Neural crest cell (in vitro differentiated cells): ENCODE data around the gene SPATA31C2. TPM values are rescaled to one million over a fixed set of nuclear protein-coding genes. Genes with fewer than 3 reads are reported as not detected.

Experiments
- DNase-seq: peaks from one replicate; pipeline ENCODE4 v3.0.0; 2021; ENCODE audit warnings: low read depth, mixed read lengths, low spot score
- H3K27ac Mint-ChIP-seq: one replicate; pipeline ENCODE4 v1.8.0; 2021; ENCODE audit warnings: mild to moderate bottlenecking, mixed read lengths; ENCODE audit not compliant: unreplicated experiment
- H3K27me3 Mint-ChIP-seq: 2 replicates; pipeline ENCODE4 v1.8.0; 2021; ENCODE audit warnings: low read depth, mild to moderate bottlenecking, mixed read lengths
- H3K36me3 Mint-ChIP-seq: 2 replicates; pipeline ENCODE4 v1.8.0; 2021; ENCODE audit warnings: low read depth, mild to moderate bottlenecking, mixed read lengths
- H3K4me1 Mint-ChIP-seq: 2 replicates; pipeline ENCODE4 v1.8.0; 2021; ENCODE audit warnings: mixed read lengths
- H3K4me3 Mint-ChIP-seq: one replicate; pipeline ENCODE4 v1.8.0; 2021; ENCODE audit warnings: mild to moderate bottlenecking, mixed read lengths
- H3K9me3 Mint-ChIP-seq: 2 replicates; pipeline ENCODE4 v1.8.0; 2021; ENCODE audit warnings: mixed read lengths
- CTCF ChIP-seq: fragments of 200-600 bp; sonication (generic); conservative IDR thresholded peaks from 2 replicates; pipeline ENCODE4 v1.5.0; 2021; ENCODE audit warnings: antibody characterized with exemption, mild to moderate bottlenecking
- total RNA-seq: library from RNA; stranded (reverse); gene quantifications from 2 replicates; pipeline ENCODE4 v1.2.1, GENCODE V29; 2021

The SPATA31C2 gene
- total RNA-seq, 1 donor from 2014 or later: 2.0 TPM

- Mint-ChIP-seq H3K27me3 (no peaks in the 10 kb centered on the region), H3K9me3 (no peaks in the 10 kb centered on the region), H3K4me3 (no peak overlapping the region), H3K27ac (no peak overlapping the region), H3K36me3 (no peaks in the 10 kb centered on the region), H3K4me1 (peaks cover 13% of the 10 kb centered on the region)
- no peak for TF ChIP-seq CTCF
- DNase-seq: no peak
Observed at GRCh38 chr9:88087906-88088305, 50.4 kb downstream of the SPATA31C2 start.

GRCh38 chr9:88085476-88085875 lies 52.8 kb downstream of the SPATA31C2 start:
- DNase-seq: no peak
- H3K9me3 Mint-ChIP-seq: no peaks in the 10 kb centered on the region
- H3K27me3 Mint-ChIP-seq: no peaks in the 10 kb centered on the region
- H3K27ac Mint-ChIP-seq: no peak overlapping the region
- H3K4me1 Mint-ChIP-seq: peaks cover 10% of the 10 kb centered on the region
- TF ChIP-seq CTCF: no peak
- no peak overlapping the region for H3K4me3 Mint-ChIP-seq
- no peaks in the 10 kb centered on the region for H3K36me3 Mint-ChIP-seq

GRCh38 chr9:88084357-88085183 lies 53.7 kb downstream of the SPATA31C2 start:
- Mint-ChIP-seq H3K4me3 (no peak overlapping the region), H3K9me3 (no peaks in the 10 kb centered on the region), H3K36me3 (no peaks in the 10 kb centered on the region), H3K27ac (no peak overlapping the region), H3K27me3 (no peaks in the 10 kb centered on the region), H3K4me1 (peaks cover 10% of the 10 kb centered on the region)
- no peak for TF ChIP-seq CTCF
- no peak for DNase-seq

Other genes starting within 250 kb of the SPATA31C2 start
- gene SPATA31C1, start 220.5 kb downstream of the SPATA31C2 start, total RNA-seq: 1.4 and 1.9 TPM in 2 replicates
- 11.3 and 13.7 TPM in 2 replicates for gene CDK20, start 163.9 kb downstream of the SPATA31C2 start, total RNA-seq
- 76.3 and 77.6 TPM in 2 replicates for gene SPIN1, start 250.0 kb upstream of the SPATA31C2 start, total RNA-seq